Stimulated activated CD4-positive, alpha-beta T cell treated with anti-CD3 and anti-CD28 coated beads, TNF-alpha, amount 100 ng/mL, for 48 hours (primary cell): ENCODE measurements around the gene ITGA8.
"Not testable (repeated sequence)": the region's sequence is repeated elsewhere in the genome, so short reads cannot be mapped to it uniquely, and the experiment has no call there.

ENCODE experiments used
- DNase-seq, 3 donors: peaks; one replicate each; pipeline ENCODE4 v3.0.0-alpha.2; 2020; ENCODE audit warnings: low read depth in 3 of 3

The ITGA8 gene

GRCh38 chr10:15494850-15495506 lies 224.7 kb downstream of the ITGA8 start:
- no peak for DNase-seq

DNA sequence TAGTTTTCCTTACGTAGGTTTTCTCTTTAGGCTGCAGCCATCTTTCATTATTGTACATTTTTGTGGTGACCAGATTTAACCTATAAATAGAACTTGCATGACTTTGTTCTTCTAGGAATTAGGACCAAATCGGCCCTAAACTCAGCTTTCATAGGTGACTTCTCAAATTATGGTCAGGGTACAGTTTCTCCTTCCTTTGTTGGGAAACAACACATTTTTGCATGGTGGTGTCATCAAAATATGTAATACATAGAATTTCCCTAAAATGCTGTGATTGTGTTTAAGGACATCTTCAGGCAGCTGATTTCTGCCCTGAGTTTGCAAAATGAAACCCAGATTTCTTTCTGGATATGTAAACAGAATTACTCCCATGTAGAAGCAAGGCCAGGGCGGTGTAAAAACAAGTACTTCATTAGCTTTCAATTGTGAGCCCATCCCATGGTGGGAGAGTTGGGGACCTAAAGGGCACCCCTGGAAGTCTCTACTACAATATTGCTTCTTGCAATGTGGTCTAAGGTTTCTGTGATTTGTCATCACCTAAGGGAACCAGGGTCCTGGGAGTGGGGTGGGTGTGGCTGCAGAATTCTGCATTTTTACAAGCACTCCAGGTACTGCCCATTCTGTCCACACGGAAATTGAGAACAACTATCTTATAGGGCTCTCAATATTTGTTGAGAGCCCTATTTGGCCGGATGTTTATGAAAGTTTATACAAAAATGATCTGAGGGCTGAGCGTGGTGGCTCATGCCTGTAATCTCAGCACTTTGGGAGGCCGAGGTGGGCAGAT lies 227.7 kb downstream of the ITGA8 start:
- no peak for DNase-seq

- no peak for DNase-seq
Observed at GRCh38 chr10:15489431-15489830, 230.3 kb downstream of the ITGA8 start.

GRCh38 chr10:15487376-15487775 lies 232.3 kb downstream of the ITGA8 start:
- no peak for DNase-seq

DNA sequence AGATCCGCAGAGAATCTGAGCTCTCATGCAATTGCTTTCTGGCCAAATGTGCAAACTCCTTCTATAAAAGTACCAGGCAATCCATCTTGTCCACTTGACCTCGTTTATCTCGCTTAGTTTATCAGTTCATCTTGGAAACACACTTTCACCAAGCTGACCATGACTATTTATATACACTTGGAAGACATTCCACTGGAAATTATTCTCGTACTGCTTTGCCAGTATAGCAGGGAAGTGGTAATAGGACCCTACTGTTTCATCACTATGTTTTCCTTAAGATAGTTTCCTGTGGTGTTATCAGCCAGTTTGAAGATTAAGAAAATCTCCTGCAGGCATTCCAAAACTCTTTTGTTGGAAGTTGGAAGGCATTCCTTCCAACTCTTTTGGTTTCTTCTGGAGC lies 233.3 kb downstream of the ITGA8 start:
- no peak for DNase-seq

- DNase-seq: no peak
Observed at GRCh38 chr10:15485684-15486316, 233.9 kb downstream of the ITGA8 start.

DNA sequence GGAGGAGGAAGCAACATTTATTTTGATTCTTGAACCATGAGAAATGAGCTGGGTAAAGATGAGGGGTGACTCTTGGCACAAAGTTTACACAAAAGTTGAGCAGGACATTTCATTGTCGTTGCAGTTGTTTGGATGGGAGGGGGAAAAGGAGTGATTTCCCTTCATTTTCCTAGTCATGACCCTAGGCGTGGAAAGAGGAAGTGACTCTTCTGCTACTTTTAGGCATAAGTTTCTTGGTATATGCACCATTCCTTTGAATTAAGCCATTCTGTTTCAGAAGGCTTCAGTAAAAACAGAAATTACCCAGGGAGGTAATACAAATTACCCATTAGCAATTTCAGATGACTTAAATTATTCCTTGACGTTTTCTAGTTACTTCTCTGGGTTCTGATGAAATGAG lies 234.7 kb downstream of the ITGA8 start:
- no peak for DNase-seq

GRCh38 chr10:15484128-15484527 lies 235.6 kb downstream of the ITGA8 start:
- no peak for DNase-seq

DNA sequence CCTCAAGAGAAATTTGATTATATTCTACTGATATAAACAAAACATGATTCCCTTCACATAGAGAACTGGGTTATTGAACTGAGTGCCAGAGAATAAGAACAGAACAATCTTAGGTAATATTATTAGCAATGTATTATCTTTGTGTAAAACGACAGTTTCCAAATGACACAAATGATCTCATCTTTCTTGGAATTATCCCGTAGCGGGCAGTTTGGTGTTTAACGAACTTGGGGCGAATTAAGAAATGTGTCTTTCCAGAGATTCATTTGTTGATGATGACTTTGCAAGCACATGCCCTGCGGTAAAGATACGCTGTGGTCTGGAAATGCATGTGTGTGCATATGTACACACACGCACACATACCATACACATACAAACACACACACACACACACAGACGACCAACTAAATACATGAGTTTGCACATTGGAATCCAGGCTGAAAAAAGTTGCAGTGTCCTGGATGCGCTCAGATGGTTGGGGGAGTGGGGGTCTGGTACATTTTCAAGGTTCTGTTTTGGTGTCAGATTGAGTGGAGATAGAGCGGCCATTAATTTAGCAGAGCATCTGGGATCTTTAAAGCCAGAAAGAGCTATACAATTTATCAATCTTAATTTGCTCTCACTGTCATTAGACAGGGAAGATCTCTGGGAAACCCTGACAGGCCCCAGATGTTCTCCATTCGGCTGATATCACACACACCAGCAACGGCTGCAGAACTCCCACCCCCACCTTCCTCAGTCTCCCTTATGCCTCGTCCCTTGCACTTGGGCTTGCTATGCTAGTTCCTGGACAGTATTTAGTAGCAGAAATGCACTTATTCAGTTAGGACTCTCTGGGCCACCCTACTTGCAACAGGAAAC lies 236.3 kb downstream of the ITGA8 start:
- DNase-seq: no peak

- no peak for DNase-seq
Observed at GRCh38 chr10:15482156-15482555, 237.6 kb downstream of the ITGA8 start.

- no peak for DNase-seq
Observed at GRCh38 chr10:15478950-15479349, 240.8 kb downstream of the ITGA8 start.

- DNase-seq: no peak
Observed at GRCh38 chr10:15478429-15478828, 241.3 kb downstream of the ITGA8 start.

- DNase-seq: no peak
Observed at GRCh38 chr10:15476337-15476736, 243.4 kb downstream of the ITGA8 start.

DNA sequence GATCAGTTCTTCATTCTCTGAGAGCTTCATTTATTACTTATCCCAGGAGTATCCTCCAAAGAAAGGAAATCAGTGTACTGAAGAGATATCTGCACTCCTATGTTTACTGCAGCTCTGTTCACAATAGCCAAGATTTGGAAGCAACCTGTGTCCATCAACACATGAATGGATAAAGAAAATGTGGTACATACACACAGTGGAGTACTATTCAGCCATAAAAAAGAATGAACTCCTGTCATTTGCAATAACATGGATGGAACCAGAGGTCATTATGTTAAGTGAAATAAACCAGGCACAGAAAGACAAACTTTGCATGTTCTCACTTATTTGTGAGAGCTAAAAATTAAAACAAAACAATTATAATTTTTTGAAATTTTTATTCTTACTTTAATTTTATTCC lies 244.3 kb downstream of the ITGA8 start:
- not testable (repeated sequence) for DNase-seq

DNA sequence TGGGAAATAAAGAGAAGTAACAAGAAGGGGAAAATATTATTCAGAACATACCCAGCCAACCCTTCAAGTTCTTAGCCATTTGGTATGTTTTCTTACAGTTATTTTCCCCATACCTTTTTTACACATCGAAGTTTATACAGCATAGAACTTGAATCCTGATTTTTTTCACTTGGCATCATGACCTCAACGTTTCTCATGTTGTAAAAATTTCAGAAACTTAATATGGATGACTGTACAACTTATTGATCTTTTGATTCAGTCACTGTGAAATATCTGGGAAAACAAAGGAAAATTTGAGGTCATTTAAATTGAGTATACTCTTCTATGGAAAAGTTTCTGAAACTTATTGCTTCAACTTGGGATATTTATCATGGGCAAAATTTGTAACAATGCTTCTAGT lies 245.1 kb downstream of the ITGA8 start:
- DNase-seq: no peak

DNA sequence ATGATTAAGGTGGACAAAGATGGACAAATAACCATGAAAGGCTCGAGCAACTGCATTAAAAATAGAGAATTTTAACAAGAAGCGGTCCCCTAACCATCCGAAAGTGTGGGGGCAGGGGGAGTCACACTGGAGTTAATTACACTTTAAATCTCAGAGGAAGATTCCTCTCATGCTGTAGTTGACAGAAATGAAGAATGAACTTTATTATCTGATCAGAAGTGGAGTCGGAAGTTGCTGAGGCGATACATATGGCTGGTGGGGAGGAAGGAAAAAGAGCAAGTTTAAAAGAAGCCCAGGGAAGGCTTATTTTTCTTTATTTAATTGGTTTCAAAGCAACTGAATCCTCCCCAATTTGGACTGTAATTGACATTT lies 246.3 kb downstream of the ITGA8 start:
- no peak for DNase-seq

DNA sequence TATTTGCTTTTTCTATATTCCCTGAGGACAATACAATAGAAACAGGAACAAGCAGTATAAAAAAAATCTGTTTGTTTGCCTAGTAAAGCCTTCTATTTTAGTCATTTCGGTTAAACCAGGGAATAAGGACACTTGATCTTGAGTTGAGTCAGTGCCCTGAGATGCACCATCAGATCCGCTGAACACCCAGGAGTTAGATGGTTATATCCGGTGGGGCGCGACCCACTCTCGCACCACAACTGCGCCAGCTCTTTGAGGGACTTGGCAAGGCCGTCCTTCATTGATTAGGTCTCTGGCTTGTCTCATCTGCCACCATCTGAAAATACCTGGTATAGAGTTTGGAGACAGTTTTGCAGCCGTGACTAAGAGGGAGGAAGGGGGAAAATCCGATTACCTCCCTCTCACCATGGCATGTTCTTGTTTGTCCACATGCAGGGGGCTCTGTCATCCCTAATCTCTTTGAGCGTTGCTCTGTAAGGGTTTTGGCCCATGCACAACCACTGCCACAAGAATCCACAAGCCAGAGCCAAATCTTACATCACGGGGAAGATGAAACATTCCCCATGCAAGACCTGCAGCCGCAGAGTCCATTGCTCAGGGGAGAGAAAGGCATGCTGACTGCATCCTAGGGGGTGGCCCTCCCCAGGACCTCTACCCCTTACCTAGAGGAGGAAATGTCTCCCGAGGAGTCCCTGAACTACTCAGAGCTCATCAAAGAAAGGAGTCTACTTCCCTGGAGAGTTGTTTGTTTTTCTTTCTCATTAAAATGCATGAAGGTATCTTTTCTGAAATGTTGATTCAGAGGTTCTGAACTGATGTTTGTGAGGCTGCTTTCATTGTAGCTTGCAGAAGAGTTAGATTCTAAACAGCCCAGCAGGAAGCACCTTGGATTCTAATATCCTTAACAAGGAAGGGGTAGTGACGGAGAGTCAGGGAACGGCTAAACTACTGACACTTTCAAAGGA lies 247.0 kb downstream of the ITGA8 start:
- no peak for DNase-seq

- no peak for DNase-seq
Observed at GRCh38 chr10:15472008-15472407, 247.7 kb downstream of the ITGA8 start.

- no peak for DNase-seq
Observed at GRCh38 chr10:15469111-15469510, 250.6 kb downstream of the ITGA8 start.

GRCh38 chr10:15464381-15464780 lies 255.3 kb downstream of the ITGA8 start:
- no peak for DNase-seq
